Measurements from ENCODE around the gene SIRPB2. TPM values are rescaled to one million over a fixed set of nuclear protein-coding genes. Genes with fewer than 3 reads are reported as not detected.

The SIRPB2 gene
- total and polyA plus RNA-seq, 2 donors (not counting 3 experiments of a cell fraction or from before 2014, with no cell fraction given) = 9.5 to 19.7 TPM

- Histone ChIP-seq H3K9me1 (replicated peaks; ENCODE audit: control insufficient read depth, extremely low read depth, insufficient read depth, low read length) (no peaks in the 10 kb centered on the region), H4K20me1 (replicated peaks; ENCODE audit: control insufficient read depth, extremely low read depth, insufficient read depth, low read length) (no peaks in the 10 kb centered on the region), H3K4me3 (replicated peaks in 1 of 3; ENCODE audit: insufficient read depth in 1 of 3, low read depth in 1 of 3, low read length in 3 of 3) (no peak overlapping the region), H3K79me2 (ENCODE audit: control insufficient read depth, insufficient read depth, low read length) (no peaks in the 10 kb centered on the region), H3K9me3 (replicated peaks; ENCODE audit: control insufficient read depth, insufficient read depth, low read length) (no peaks in the 10 kb centered on the region), H2AFZ (ENCODE audit: low read depth, low read length) (no peak overlapping the region), H3K36me3 (ENCODE audit: control insufficient read depth in 2 of 2, extremely low read depth in 1 of 2, insufficient read depth in 2 of 2, low read length in 2 of 2) (no peaks in the 10 kb centered on the region), H3K4me1 (ENCODE audit: control insufficient read depth, extremely low read depth, insufficient read depth, low read length) (no peaks in the 10 kb centered on the region), H3K9ac (replicated peaks; ENCODE audit: extremely low read depth, insufficient read depth, low read length) (no peak overlapping the region), H3K27me3 (ENCODE audit: control insufficient read depth in 2 of 2, insufficient read depth in 2 of 2, low read length in 2 of 2) (peaks cover 25 to 44% of the 10 kb centered on the region in 2 experiments), H3K27ac (ENCODE audit: insufficient read depth, low read depth, low read length) (no peak overlapping the region), H3K4me2 (ENCODE audit: insufficient read depth, low read length) (no peak overlapping the region)
- intact Hi-C loops (cut with micrococcal nuclease) (no loop called here), dilution Hi-C loops (cut with MboI; ENCODE audit: extremely low pct_ligation_motif_present, low sequenced_read_pairs) (no loop called here)
- no TSS peak for BruUV-seq (replicated peaks)
- DNase-seq (ENCODE audit: low read depth, low spot score) (no peak), FAIRE-seq (no peak)
- CTCF ChIA-PET = interaction anchor here (2.3 kb wide), 1 partner anchor 10 kb away, joined by 12 read pairs; no protein-coding TSS in a partner anchor
- POLR2A ChIA-PET = no interaction called here
- TF ChIP-seq, protein P1, sequence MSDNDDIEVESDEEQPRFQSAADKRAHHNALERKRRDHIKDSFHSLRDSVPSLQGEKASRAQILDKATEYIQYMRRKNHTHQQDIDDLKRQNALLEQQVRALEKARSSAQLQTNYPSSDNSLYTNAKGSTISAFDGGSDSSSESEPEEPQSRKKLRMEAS (IDR thresholded peaks at IDR 0.05; ENCODE audit: insufficient read depth, insufficient read length) = no peak
- TF ChIP-seq FOS (IDR thresholded peaks at IDR 0.05; ENCODE audit: borderline replicate concordance, insufficient read depth, low read length) (no peak), POLR2A (IDR thresholded peaks at IDR 0.05; ENCODE audit: low read depth, low read length) (no peak), JUN (IDR thresholded peaks at IDR 0.05; ENCODE audit: borderline replicate concordance, insufficient read depth, insufficient read length, low read depth) (no peak), GATA2 (IDR thresholded peaks at IDR 0.05; ENCODE audit: insufficient read depth, insufficient read length, low read depth, low read length) (no peak), POLR2AphosphoS5 (IDR thresholded peaks at IDR 0.05; ENCODE audit: insufficient read depth, low read depth, low read length) (no peak), MYC (IDR thresholded peaks at IDR 0.05; ENCODE audit: low read depth, low read length) (no peak), CTCF (IDR thresholded peaks at IDR 0.05; ENCODE audit: extremely low read depth in 1 of 2, insufficient read depth in 1 of 2, low read depth in 1 of 2, low read length in 2 of 2) (no peak), EZH2 (IDR thresholded peaks at IDR 0.05; ENCODE audit: borderline replicate concordance, low read depth, low read length, severe bottlenecking) (no peak)
Measured at GRCh38 chr20:1513801-1514200, 22.6 kb upstream of the SIRPB2 start.

Measured in endothelial cell of umbilical vein (primary cell).